ENCODE measurements around the gene RABL6.
"Not testable (repeated sequence)": the region's sequence is repeated elsewhere in the genome, so short reads cannot be mapped to it uniquely, and the experiment has no call there.

Gene RABL6

DNA sequence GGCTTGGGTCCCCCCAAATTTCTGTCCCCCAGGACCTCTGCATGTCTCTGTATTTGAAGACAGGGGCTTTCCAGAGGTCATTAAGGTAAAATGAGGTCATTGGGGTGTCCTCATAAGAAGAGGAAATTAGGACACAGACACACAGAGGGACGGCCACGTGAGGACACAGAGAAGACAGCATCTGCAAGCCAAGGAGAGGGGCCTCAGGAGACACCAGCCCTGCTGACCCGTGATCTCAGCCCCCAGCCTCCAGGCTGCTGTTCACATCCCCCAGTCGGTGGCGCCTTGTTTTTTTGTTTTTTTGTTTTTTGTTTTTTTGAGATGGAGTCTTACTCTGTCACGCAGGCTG, 12.8 kb upstream of the RABL6 start:
- DNase-seq: no peak

- DNase-seq: no peak
These were observed 11.4 kb upstream of the RABL6 start, which contains the start of gene CCDC183 for GRCh38 chr9:136796238-136796774. CCDC183 (plus strand) TSS chr9:136796338; CDS start chr9:136796398, 60 bp downstream.

DNA sequence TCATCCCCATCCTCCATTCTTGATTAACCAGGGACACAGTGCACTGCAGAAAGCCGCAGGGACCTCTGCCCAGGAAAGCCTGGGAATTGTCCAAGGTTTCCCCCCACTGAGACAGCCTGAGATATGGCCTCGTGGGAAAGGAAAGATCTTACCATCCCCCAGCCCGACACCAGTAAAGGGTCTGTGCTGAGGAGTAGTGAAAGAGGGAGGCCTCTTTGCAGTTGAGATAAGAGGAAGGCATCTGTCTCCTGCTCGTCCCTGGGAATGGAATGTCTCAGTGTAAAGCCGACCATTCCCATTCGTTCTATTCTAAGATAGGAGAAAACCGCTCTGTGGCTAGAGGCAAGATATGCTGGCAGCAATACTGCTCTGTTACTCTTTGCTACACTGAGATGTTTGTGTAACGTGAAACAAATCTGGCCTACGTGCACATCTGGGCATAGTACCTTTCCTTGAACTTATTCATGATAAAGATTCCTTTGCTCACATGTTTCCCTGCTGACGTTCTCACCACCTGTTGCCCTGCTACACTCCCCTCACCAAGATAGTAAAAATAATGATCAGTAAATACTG, 10.9 kb upstream of the RABL6 start:
- not testable (repeated sequence) for DNase-seq

DNA sequence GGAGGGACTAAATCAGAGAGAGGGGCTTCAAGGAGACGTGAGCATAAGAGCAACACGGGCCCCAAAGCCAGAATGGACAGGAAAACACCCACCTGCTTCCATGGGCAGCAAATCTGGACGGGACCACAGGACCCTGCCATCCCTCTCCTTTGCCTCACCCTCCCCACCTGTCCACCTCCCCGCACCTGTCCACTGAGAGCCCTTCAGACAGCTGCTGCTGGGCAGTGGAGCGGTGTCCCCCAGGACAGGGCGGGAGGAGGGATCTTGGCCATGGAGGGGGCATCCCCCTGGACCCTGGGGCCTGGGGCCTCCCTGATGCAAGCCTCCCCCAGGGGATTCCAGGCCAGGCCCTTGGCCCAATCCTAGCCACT, 9.1 kb upstream of the RABL6 start:
- DNase-seq: no peak

GRCh38 chr9:136799079-136799853, 8.5 kb upstream of the RABL6 start:
- no peak for DNase-seq

DNA sequence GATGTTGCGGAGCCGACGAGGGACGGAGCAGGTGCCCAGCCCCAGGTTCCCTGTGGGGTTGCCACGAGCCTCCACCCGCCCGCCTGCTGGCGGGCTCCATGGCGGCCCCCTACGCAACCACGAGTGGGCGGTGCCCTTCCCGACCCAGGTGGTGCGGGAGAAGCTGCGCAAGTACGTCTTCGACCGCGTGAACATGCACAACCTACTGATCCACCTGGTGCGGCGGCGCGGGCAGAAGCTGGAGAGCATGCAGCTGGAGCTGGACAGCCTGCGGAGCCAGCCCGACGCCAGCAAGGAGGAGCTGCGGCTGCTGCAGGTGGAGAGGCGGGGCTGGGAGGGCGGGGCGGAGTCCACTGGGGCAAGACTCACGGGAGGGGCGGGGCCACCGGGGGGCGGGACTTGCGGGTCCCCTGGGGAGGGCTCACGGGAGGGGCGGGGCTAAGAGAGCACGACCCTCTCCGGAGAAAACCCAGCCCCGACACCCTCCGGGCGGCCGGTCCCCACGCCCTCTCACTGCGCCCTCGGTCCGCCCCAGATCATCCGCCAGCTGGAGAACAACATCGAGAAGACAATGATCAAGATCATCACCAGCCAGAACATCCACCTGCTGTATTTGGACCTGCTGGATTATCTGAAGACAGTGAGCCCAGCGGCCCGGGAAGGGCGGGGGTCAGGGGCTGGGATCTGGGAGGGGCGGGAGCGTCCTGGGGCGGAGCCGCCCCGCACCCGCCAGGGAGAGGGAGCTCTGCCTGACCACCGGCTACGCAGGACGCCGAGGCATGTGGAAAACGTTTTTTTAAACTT, 7.7 kb upstream of the RABL6 start:
- peak; percentile 71 for DNase-seq

GRCh38 chr9:136802321-136802720, 5.4 kb upstream of the RABL6 start:
- no peak for DNase-seq

GRCh38 chr9:136803009-136803550, 4.7 kb upstream of the RABL6 start:
- not testable (repeated sequence) for DNase-seq

GRCh38 chr9:136803551-136804508, 3.9 kb upstream of the RABL6 start:
- no peak for DNase-seq

DNA sequence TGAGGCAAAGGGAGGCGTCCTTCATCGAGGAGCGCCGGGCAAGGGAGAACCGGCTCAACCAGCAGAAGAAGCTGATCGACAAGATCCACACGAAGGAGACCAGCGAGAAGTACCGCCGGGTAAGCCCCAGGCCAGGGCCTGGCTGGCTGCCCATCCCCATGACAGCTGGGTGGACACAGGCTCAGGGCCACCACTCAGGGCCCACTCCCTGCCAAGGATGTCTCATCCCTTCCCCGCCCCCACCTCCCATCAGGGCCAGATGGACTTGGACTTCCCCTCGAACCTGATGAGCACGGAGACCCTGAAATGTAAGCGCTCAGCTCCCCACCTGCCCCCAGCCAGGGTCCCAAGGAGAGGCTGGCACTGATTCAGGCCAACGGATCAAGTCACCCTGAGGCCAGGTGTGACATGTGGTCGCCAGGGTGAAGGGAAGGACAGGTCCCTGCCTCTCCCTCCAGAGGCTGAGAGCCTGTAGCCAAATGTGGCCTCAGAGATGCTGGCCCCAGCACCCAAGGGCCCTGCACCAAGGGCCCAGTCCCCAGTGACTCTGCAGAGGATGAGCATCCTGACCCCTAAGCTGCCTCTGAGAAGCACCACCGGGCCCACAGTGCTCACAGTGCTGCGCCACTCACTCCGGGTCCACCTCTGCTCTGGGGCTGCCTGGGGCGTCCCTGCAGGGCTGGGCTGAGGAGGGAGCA, 3.1 kb upstream of the RABL6 start:
- DNase-seq: no peak

DNA sequence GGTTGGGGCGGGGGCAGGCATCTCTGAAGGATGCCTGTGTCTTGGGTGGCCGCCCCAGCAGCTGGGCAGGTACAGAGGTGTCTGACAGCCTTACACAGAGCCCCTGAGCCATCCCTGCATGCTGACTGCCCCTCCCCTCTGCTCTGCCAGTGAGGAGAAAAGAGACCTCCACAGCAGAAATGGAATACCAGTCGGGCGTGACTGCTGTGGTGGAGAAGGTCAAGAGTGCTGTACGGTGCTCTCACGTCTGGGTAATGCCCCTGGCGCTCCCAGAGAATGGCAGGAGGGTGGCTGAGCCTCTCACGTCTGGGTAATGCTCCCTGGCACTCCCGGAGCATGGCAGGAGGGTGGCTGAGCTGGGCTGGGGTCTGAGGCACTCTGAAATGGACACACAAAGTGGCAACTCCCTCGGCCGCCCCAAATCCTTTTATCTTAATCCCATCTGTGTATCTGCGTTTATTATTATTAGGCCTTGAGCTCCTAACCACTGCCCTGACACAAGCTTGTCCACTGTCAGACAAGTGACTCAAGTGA, 2.5 kb upstream of the RABL6 start:
- no peak for DNase-seq

DNA sequence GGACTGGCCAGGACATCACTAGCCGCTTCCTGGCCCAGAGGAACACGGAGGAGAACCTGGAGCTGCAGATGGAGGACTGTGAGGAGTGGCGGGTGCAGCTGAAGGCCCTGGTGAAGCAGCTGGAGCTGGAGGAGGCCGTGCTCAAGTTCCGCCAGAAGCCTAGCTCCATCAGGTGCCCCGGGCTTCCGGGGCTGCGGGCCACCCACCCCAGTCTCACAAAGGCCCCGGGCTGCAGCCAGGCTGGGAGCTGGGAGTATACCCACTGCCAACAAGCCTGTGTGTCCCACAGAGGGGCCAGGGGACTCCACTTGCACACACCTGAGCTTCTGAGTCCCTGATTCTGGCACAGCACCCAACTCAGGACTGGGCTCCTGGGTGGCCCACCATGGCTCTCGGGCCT, 1.7 kb upstream of the RABL6 start:
- no peak for DNase-seq

- DNase-seq: no peak
These were observed 1.0 kb upstream of the RABL6 start for GRCh38 chr9:136806631-136807201.

DNA sequence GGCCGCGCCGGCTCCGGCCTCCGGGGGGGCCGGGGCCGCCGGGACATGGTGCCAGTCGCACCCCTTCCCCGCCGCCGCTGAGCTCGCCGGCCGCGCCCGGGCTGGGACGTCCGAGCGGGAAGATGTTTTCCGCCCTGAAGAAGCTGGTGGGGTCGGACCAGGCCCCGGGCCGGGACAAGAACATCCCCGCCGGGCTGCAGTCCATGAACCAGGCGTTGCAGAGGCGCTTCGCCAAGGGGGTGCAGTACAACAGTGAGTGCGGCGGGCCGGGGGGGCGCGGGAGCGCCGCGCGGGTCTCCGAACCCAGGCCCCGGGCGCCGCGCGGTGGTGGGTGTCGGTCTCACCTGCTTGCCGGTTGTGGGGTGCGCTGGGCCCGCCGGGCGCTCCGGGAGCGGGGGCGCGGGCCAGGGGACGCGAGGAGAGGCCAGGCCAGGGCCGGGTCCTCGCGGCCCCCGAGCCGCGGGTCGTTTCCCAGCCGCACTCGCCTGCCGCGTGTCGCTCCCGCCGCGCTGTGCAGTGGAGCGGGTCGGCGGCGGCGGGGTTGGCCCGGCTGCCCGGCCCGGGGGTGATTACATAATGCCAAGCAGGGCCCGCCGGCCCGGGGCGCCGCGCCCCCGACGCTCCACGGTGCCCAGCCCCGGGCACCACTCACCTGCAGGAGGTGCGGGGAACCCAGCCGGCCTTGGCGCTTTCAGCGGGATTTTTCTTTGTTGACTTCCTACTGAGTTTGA, 492 bp downstream of the RABL6 start:
- peak; percentile 46 for DNase-seq

- DNase-seq: no peak
These were observed 1.0 kb downstream of the RABL6 start for GRCh38 chr9:136808806-136809158.

- no peak for DNase-seq
These were observed 7.1 kb downstream of the RABL6 start for GRCh38 chr9:136814725-136815421.

DNA sequence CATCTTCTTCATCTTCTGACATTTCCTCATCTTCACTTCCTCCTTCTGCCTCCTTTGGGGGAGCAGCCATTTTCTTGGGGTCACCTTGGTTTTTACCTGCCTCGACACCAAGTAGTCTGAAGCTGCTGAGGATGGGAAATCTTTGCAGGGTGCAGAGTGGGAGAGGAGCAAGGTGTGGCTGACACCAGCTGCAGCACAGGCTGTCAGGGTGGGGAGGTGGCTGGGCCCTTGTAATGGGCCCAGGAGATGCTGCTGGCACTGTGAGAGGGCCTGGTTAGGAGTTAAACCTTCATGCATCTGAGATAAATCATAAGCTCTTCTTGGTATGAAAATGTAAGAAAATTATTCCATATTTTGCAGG, 7.7 kb downstream of the RABL6 start:
- DNase-seq: no peak

- DNase-seq: no peak
These were observed 13.4 kb downstream of the RABL6 start for GRCh38 chr9:136820971-136821825.

Measured in central memory CD4-positive, alpha-beta T cell (primary cell).